ENCODE data around the gene SLC19A2. TPM values are rescaled to one million over a fixed set of nuclear protein-coding genes. Genes with fewer than 3 reads are reported as not detected.
A peak's percentile ranks its signal among the peaks of the same experiment; 100 is the strongest.

Gene SLC19A2
- polyA plus RNA-seq, 2 of the 4 experiments (the other 2 are of a cell fraction), result 5.2 to 13.3 TPM

DNA sequence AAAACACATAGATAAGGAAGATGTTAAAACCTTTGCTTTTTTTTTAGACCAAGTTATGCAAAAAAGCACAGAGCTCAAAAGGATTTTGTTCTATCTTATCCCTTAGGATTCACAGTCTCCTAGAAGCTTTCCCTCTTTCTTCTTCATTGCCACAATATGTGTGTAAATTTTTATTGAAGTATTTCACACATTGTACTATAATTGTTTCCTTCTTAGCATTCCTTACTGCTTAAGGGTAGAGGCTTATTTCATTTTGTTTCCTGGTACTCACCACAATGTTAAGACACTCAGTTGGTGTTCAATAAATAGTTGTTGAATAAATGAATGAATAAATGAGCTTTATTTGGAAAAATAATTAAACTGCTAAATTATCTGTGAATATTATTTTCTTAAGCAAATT lies 29.9 kb upstream of the SLC19A2 start:
- POLR2A ChIA-PET, result interaction anchor here (0.7 kb wide), 1 partner anchor 30 kb away, joined by 3 read pairs; the partner anchor contains the start of gene SLC19A2

DNA sequence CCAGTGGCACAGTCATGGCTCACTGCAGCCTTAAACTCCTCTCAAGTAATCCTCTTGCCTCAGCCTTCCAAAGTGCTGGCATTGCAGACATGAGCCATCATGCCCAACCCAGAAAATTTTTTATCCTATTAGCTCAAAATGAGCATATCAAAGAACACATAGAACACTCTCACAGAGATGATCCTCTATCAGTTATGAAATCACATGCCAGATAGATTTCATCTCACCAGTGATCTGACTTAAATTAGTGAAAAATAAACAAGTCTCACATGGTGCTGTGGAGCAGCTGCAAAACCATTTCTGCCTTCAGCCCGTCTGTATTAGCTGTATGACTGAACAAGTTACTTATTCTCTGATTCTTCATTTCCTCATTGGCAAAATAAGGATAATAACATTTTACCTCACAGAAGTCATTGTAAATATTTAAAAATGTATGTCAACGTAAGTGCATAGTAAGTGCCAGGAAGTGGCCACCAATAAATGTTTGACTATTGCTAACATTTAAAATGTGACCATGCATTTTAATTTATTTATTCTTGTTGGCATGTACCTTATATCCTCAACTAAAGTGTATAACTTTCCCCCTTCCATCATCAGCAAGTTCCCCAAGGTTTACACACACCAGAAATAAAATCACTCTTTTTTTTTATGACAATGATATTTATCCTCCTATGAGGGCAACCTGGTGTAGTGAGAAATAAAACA lies 29.0 kb upstream of the SLC19A2 start:
- FAIRE-seq (no peak), ATAC-seq (no peak), DNase-seq (ENCODE audit: low read depth in 1 of 2, low spot score in 1 of 2) (no peak)
- ChIA-PET CTCF (interaction anchor here (1.5 kb wide), 1 partner anchor 31 kb away, joined by 5 read pairs; no protein-coding TSS in a partner anchor), POLR2A (no interaction called here)
- Histone ChIP-seq H3K9me3 (no peaks in the 10 kb centered on the region), H3K4me1 (peaks cover 18% of the 10 kb centered on the region), H3K27ac (no peak overlapping the region), H3K4me2 (no peak overlapping the region), H3K4me3 (no peak overlapping the region)
- TF ChIP-seq, protein P1, sequence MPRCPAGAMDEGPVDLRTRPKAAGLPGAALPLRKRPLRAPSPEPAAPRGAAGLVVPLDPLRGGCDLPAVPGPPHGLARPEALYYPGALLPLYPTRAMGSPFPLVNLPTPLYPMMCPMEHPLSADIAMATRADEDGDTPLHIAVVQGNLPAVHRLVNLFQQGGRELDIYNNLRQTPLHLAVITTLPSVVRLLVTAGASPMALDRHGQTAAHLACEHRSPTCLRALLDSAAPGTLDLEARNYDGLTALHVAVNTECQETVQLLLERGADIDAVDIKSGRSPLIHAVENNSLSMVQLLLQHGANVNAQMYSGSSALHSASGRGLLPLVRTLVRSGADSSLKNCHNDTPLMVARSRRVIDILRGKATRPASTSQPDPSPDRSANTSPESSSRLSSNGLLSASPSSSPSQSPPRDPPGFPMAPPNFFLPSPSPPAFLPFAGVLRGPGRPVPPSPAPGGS (IDR thresholded peaks at IDR 0.05), result no peak
- TF ChIP-seq CEBPB (IDR thresholded peaks at IDR 0.05) (no peak), HEYL (CRISPR knock-in tag; IDR thresholded peaks at IDR 0.05) (no peak), ZNF302 (CRISPR knock-in tag; IDR thresholded peaks at IDR 0.05) (no peak), NFE2L2 (conservative IDR thresholded peaks at IDR 0.05; ENCODE audit: low read length) (no peak), ZFP36 (IDR thresholded peaks at IDR 0.05; ENCODE audit: borderline replicate concordance, partially characterized antibody) (no peak), RCOR1 (IDR thresholded peaks at IDR 0.05; ENCODE audit: low read depth, low read length) (no peak), POLR2A (IDR thresholded peaks at IDR 0.05; ENCODE audit: low read length) (no peak), MYC (IDR thresholded peaks at IDR 0.05; ENCODE audit: borderline replicate concordance, low read length) (no peak)
- WGBS (ENCODE audit: missing lambda C conversion rate), result 22% methylated on average over 2 of the region's 2 CpGs

More for the DNA sequence above, 29.9 kb upstream of the SLC19A2 start:
- H3K9me3 ChIP-seq, result no peaks in the 10 kb centered on the region
- FAIRE-seq (no peak), ATAC-seq (no peak), DNase-seq (ENCODE audit: low read depth in 1 of 2, low spot score in 1 of 2) (no peak)
- CTCF ChIA-PET, result interaction anchor here (1.5 kb wide), 1 partner anchor 31 kb away, joined by 5 read pairs; no protein-coding TSS in a partner anchor
- no peak overlapping the region for H3K4me3 ChIP-seq
- no peak for TF ChIP-seq RCOR1 (IDR thresholded peaks at IDR 0.05; ENCODE audit: low read depth, low read length)
- TF ChIP-seq, protein P2, sequence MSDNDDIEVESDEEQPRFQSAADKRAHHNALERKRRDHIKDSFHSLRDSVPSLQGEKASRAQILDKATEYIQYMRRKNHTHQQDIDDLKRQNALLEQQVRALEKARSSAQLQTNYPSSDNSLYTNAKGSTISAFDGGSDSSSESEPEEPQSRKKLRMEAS (IDR thresholded peaks at IDR 0.05), result no peak
- TF ChIP-seq ESRRA (IDR thresholded peaks at IDR 0.05; ENCODE audit: borderline replicate concordance, low read length), result no peak
- no peak for TF ChIP-seq RNF2 (IDR thresholded peaks at IDR 0.05; ENCODE audit: borderline replicate concordance, low read depth)
- no peak for TF ChIP-seq POLR2A (IDR thresholded peaks at IDR 0.05; ENCODE audit: low read length)
- TF ChIP-seq JUN (IDR thresholded peaks at IDR 0.05), result no peak
- no peak for TF ChIP-seq HDAC2 (IDR thresholded peaks at IDR 0.05)
- no peak for TF ChIP-seq CBX2 (IDR thresholded peaks at IDR 0.05; ENCODE audit: borderline replicate concordance, low read depth)
- TF ChIP-seq GATA3 (IDR thresholded peaks at IDR 0.05; ENCODE audit: borderline replicate concordance), result no peak
- TF ChIP-seq POLR2AphosphoS2 (conservative IDR thresholded peaks at IDR 0.05; ENCODE audit: low read length), result no peak
- no peak for TF ChIP-seq FOSB (CRISPR knock-in tag; IDR thresholded peaks at IDR 0.05)
- TF ChIP-seq MAFK (IDR thresholded peaks at IDR 0.05; ENCODE audit: partially characterized antibody), result no peak
- H3K4me1 ChIP-seq, result peaks cover 18% of the 10 kb centered on the region
- no peak overlapping the region for H3K4me2 ChIP-seq
- no peak overlapping the region for H3K27ac ChIP-seq

DNA sequence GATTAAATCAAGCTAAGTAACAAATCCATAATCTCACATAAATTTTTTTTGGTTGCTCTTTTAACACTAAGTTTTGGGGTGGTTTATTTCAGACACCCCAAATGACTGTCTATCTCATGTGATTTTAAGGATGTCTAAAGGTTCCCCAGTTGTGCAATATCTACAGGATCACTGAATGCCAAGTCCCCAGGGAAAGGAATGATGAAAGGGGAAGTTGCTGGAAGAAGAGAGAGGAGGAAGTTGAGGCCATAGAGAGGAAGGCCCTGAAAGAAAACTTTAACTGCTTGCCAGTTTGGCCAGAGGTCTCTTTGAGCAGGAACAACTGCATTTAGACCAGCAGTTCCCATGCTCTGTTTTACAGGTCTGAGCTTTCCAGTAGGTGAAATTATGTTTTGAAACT lies 27.5 kb upstream of the SLC19A2 start:
- POLR2A ChIA-PET, result no interaction called here
- FAIRE-seq (no peak), ATAC-seq (no peak), DNase-seq (ENCODE audit: low read depth in 1 of 2, low spot score in 1 of 2) (no peak)
- Histone ChIP-seq H3K27ac (no peak overlapping the region), H3K9me3 (no peaks in the 10 kb centered on the region), H3K4me3 (no peak overlapping the region), H3K4me2 (no peak overlapping the region), H3K4me1 (peaks cover 23% of the 10 kb centered on the region)
- no peak for TF ChIP-seq FOSL2 (IDR thresholded peaks at IDR 0.05)
- no peak for TF ChIP-seq FOSL2 (CRISPR knock-in tag; IDR thresholded peaks at IDR 0.05)
- no peak for TF ChIP-seq MAZ (IDR thresholded peaks at IDR 0.05; ENCODE audit: borderline replicate concordance, low read depth, low read length)
- TF ChIP-seq CEBPB (IDR thresholded peaks at IDR 0.05), result 0 out of 4 replicates have a peak, but pooled peaks of 1 of the 2 experiments have one; percentile 10
- TF ChIP-seq, protein P3, sequence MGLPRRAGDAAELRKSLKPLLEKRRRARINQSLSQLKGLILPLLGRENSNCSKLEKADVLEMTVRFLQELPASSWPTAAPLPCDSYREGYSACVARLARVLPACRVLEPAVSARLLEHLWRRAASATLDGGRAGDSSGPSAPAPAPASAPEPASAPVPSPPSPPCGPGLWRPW (IDR thresholded peaks at IDR 0.05), result no peak
- CTCF ChIA-PET, result no interaction called here

Measured in A549 (cell line).